OCI-LY1 (cell line): ENCODE measurements around the gene FANCG.

Experiments
- H2AFZ ChIP-seq: fragments of 200-600 bp; sonication (generic), shearing (Covaris generic); 2 replicates; pipeline ENCODE4 v1.6.0; 2014; ENCODE audit warnings: antibody characterized with exemption, mild to moderate bottlenecking, low read length
- H3F3A ChIP-seq: fragments of 200-600 bp; sonication (generic), shearing (Covaris generic); 2 replicates; pipeline ENCODE4 v1.6.0; 2014; ENCODE audit warnings: mild to moderate bottlenecking, antibody characterized with exemption, low read length, moderate library complexity; ENCODE audit not compliant: insufficient read depth
- H3K27ac ChIP-seq: fragments of 200-600 bp; sonication (generic); 2 replicates; pipeline ENCODE4 v1.5.1; 2014; ENCODE audit warnings: low read length, mixed run types, mild to moderate bottlenecking, low read depth; ENCODE audit not compliant: poor library complexity, severe bottlenecking
- H3K27me3 ChIP-seq: fragments of 200-600 bp; sonication (generic); 2 replicates; pipeline ENCODE4 v1.6.0; 2014; ENCODE audit warnings: antibody characterized with exemption, mild to moderate bottlenecking, low read length, moderate library complexity; ENCODE audit not compliant: insufficient read depth
- H3K36me3 ChIP-seq: fragments of 200-600 bp; sonication (generic); 2 replicates; pipeline ENCODE4 v1.6.1; 2014; ENCODE audit warnings: mild to moderate bottlenecking, antibody characterized with exemption, low read length, moderate library complexity, mixed read lengths; ENCODE audit not compliant: insufficient read depth
- H3K4me1 ChIP-seq: fragments of 200-600 bp; sonication (generic); 2 replicates; pipeline ENCODE4 v1.5.1; 2014; ENCODE audit warnings: mild to moderate bottlenecking, low read length, moderate library complexity; ENCODE audit not compliant: insufficient read depth, severe bottlenecking
- H3K4me2 ChIP-seq: fragments of 200-600 bp; sonication (generic), shearing (Covaris generic); 2 replicates; pipeline ENCODE4 v1.6.1; 2014; ENCODE audit warnings: low read length
- H3K4me3 ChIP-seq: fragments of 200-600 bp; sonication (generic); 2 replicates; pipeline ENCODE4 v1.5.1; 2014; ENCODE audit warnings: low read length, low read depth, mild to moderate bottlenecking, mixed read lengths; ENCODE audit not compliant: poor library complexity, severe bottlenecking
- H3K79me2 ChIP-seq: fragments of 200-600 bp; shearing (Covaris generic); 2 replicates; pipeline ENCODE4 v1.6.1; 2016; ENCODE audit warnings: mixed run types, low read length, mixed read lengths; ENCODE audit not compliant: insufficient read depth
- H3K9ac ChIP-seq: fragments of 200-600 bp; sonication (generic), shearing (Covaris generic); 2 replicates; pipeline ENCODE4 v1.6.1; 2014; ENCODE audit warnings: mild to moderate bottlenecking, low read length, mixed read lengths
- H3K9me2 ChIP-seq: fragments of 200-600 bp; sonication (generic), shearing (Covaris generic); 2 replicates; pipeline ENCODE4 v1.6.1; 2014; ENCODE audit warnings: low read depth, mild to moderate bottlenecking, low read length, mixed read lengths
- H3K9me3 ChIP-seq: fragments of 200-600 bp; shearing (Covaris generic); 2 replicates; pipeline ENCODE4 v1.6.1; 2014; ENCODE audit warnings: low read length, mixed read lengths
- H4K20me1 ChIP-seq: fragments of 200-600 bp; sonication (generic), shearing (Covaris generic); 2 replicates; pipeline ENCODE4 v1.6.0; 2016; ENCODE audit warnings: mild to moderate bottlenecking, low read length; ENCODE audit not compliant: insufficient read depth
- CTCF ChIP-seq: fragments of 200-600 bp; sonication (generic), shearing (Covaris generic); IDR thresholded peaks from 2 replicates; pipeline ENCODE4 v1.5.1; 2017; ENCODE audit warnings: mild to moderate bottlenecking, antibody characterized with exemption, low read length, moderate library complexity, mixed read lengths
- EZH2 ChIP-seq: fragments of 200-600 bp; sonication (generic), shearing (Covaris generic); IDR thresholded peaks from 2 replicates; pipeline ENCODE4 v1.8.0; 2017; ENCODE audit warnings: borderline replicate concordance, mixed run types, mild to moderate bottlenecking, antibody characterized with exemption, low read length, moderate library complexity, mixed read lengths

FANCG gene

GRCh38 chr9:35051069-35051967 is 28.4 kb downstream of the FANCG start:
- Histone ChIP-seq H3K9ac (no peak overlapping the region), H3F3A (no peaks in the 10 kb centered on the region), H3K9me2 (no peaks in the 10 kb centered on the region), H3K36me3 (peaks cover 41% of the 10 kb centered on the region), H3K79me2 (no peaks in the 10 kb centered on the region), H3K9me3 (no peaks in the 10 kb centered on the region), H3K4me1 (no peaks in the 10 kb centered on the region), H3K4me2 (no peak overlapping the region), H2AFZ (no peak overlapping the region), H4K20me1 (peaks cover 2% of the 10 kb centered on the region; the same call in 1 of the 2 replicates), H3K27ac (no peak overlapping the region), H3K4me3 (no peak overlapping the region), H3K27me3 (no peaks in the 10 kb centered on the region)
- TF ChIP-seq CTCF (peak; percentile 69), EZH2 (no peak)

GRCh38 chr9:35048511-35048910 is 31.2 kb downstream of the FANCG start:
- H3K9me3 ChIP-seq, result no peaks in the 10 kb centered on the region
- H3K9me2 ChIP-seq, result no peaks in the 10 kb centered on the region
- H3K4me1 ChIP-seq, result no peaks in the 10 kb centered on the region
- peaks cover 17% of the 10 kb centered on the region for H3K36me3 ChIP-seq
- no peak overlapping the region for H3K9ac ChIP-seq
- H3K4me2 ChIP-seq, result no peak overlapping the region
- TF ChIP-seq CTCF (no peak), EZH2 (no peak)
- no peaks in the 10 kb centered on the region for H3K27me3 ChIP-seq
- H3K27ac ChIP-seq, result no peak overlapping the region
- no peaks in the 10 kb centered on the region for H3K79me2 ChIP-seq
- no peaks in the 10 kb centered on the region for H3F3A ChIP-seq
- no peak overlapping the region for H2AFZ ChIP-seq
- no peak overlapping the region for H3K4me3 ChIP-seq
- H4K20me1 ChIP-seq, result no peaks in the 10 kb centered on the region

- no peaks in the 10 kb centered on the region for H3F3A ChIP-seq
- no peaks in the 10 kb centered on the region for H3K4me1 ChIP-seq
- H3K4me3 ChIP-seq, result no peak overlapping the region
- no peaks in the 10 kb centered on the region for H3K9me3 ChIP-seq
- TF ChIP-seq EZH2 (no peak), CTCF (no peak)
- no peak overlapping the region for H3K4me2 ChIP-seq
- no peaks in the 10 kb centered on the region for H3K27me3 ChIP-seq
- no peak overlapping the region for H3K27ac ChIP-seq
- H3K79me2 ChIP-seq, result no peaks in the 10 kb centered on the region
- no peak overlapping the region for H2AFZ ChIP-seq
- H3K9ac ChIP-seq, result no peak overlapping the region
- no peaks in the 10 kb centered on the region for H3K9me2 ChIP-seq
- H4K20me1 ChIP-seq, result no peaks in the 10 kb centered on the region
- peaks cover 4% of the 10 kb centered on the region; the same call in 1 of the 2 replicates for H3K36me3 ChIP-seq
Measured at GRCh38 chr9:35044071-35044470, 35.7 kb downstream of the FANCG start.
